ENCODE results near the gene NBEAL2. TPM values are rescaled to one million over a fixed set of nuclear protein-coding genes. Genes with fewer than 3 reads are reported as not detected.

The NBEAL2 gene
- total and polyA plus RNA-seq, 2 of the 8 experiments (the other 6 are each of a cell fraction or from before 2014, with no cell fraction given): 27.3 to 46.9 TPM

DNA sequence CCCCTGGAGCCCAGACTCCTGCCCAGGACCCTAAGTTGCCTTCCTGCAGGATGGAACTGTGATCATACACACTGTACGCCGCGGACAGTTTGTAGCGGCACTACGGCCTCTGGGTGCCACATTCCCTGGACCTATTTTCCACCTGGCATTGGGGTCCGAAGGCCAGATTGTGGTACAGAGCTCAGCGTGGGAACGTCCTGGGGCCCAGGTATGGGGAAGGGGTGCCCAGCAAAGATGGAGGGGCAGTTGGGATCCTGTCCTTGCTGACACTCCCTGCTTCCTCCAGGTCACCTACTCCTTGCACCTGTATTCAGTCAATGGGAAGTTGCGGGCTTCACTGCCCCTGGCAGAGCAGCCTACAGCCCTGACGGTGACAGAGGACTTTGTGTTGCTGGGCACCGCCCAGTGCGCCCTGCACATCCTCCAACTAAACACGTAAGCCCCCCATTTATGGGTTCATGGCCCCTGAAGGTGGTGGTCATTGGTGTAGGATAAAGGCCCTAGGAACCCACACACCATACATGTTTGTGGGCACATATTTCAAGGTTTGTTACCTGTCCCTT lies 28.8 kb downstream of the NBEAL2 start (continued):
- TF ChIP-seq, protein P1, sequence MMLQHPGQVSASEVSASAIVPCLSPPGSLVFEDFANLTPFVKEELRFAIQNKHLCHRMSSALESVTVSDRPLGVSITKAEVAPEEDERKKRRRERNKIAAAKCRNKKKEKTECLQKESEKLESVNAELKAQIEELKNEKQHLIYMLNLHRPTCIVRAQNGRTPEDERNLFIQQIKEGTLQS (IDR thresholded peaks at IDR 0.05; ENCODE audit: insufficient read depth, low read depth, low read length): no peak
- TF ChIP-seq, protein P2, sequence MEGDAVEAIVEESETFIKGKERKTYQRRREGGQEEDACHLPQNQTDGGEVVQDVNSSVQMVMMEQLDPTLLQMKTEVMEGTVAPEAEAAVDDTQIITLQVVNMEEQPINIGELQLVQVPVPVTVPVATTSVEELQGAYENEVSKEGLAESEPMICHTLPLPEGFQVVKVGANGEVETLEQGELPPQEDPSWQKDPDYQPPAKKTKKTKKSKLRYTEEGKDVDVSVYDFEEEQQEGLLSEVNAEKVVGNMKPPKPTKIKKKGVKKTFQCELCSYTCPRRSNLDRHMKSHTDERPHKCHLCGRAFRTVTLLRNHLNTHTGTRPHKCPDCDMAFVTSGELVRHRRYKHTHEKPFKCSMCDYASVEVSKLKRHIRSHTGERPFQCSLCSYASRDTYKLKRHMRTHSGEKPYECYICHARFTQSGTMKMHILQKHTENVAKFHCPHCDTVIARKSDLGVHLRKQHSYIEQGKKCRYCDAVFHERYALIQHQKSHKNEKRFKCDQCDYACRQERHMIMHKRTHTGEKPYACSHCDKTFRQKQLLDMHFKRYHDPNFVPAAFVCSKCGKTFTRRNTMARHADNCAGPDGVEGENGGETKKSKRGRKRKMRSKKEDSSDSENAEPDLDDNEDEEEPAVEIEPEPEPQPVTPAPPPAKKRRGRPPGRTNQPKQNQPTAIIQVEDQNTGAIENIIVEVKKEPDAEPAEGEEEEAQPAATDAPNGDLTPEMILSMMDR (IDR thresholded peaks at IDR 0.05; ENCODE audit: control extremely low read depth in 1 of 3, insufficient read depth in 1 of 3, low read depth in 1 of 3, low read length in 3 of 3): no peak
- TF ChIP-seq, protein P3, sequence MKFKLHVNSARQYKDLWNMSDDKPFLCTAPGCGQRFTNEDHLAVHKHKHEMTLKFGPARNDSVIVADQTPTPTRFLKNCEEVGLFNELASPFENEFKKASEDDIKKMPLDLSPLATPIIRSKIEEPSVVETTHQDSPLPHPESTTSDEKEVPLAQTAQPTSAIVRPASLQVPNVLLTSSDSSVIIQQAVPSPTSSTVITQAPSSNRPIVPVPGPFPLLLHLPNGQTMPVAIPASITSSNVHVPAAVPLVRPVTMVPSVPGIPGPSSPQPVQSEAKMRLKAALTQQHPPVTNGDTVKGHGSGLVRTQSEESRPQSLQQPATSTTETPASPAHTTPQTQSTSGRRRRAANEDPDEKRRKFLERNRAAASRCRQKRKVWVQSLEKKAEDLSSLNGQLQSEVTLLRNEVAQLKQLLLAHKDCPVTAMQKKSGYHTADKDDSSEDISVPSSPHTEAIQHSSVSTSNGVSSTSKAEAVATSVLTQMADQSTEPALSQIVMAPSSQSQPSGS (IDR thresholded peaks at IDR 0.05; ENCODE audit: low read length): no peak
- TF ChIP-seq KDM4A (IDR thresholded peaks at IDR 0.05; ENCODE audit: low read depth, low read length, severe bottlenecking) (no peak), TCF12 (IDR thresholded peaks at IDR 0.05; ENCODE audit: low read depth, low read length) (no peak)
